Ramos (cell line): Measurements from ENCODE around the gene CASP8.

ENCODE experiments used
- in situ Hi-C: fragments of 300-500 bp; cut with MboI; formaldehyde crosslinking; loops from one replicate; pipeline ENCODE4 v1.14.3; 2022; ENCODE audit warnings: low sequenced_read_pairs; ENCODE audit not compliant: unreplicated experiment

CASP8 gene

DNA sequence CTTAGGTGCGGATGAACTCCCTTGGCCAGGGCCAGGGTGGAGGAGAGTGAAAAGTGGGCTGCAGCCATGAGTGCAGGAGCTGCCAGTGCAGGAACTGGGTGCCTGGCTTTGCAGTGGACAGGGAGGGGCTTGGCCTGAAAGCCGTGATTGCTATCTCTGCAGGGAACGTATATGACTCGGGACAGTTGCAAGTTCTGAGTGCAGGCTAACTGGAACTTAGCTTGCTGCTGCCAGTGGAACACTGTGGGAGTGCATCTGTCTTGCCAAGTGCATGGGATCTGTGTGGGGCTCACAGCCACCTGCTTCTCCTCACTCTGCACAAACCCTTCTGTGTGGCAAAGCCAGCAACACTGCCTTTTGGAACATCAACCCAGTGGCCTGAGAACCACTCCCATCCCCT lies 59.9 kb downstream of the CASP8 start:
- in situ Hi-C loops: no loop called here

DNA sequence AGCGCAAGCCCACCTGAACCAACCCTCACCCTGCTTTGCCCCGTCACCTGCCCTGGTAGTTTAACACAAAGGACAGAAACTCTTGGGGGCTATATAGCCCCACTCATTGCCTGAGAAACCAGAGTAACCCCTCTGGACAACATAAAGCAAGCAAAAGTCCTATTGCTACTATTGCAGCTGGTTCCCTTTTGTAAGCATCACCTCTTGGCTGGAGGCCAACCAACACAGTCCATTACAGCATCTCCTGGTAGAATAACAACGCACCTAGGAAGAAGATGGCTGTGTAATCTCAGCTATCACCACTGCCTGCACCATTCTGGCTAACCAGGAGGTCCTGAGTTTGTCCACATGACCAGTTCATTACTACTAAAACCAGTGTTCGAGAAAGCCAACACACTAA lies 60.4 kb downstream of the CASP8 start:
- in situ Hi-C loops: no loop called here

DNA sequence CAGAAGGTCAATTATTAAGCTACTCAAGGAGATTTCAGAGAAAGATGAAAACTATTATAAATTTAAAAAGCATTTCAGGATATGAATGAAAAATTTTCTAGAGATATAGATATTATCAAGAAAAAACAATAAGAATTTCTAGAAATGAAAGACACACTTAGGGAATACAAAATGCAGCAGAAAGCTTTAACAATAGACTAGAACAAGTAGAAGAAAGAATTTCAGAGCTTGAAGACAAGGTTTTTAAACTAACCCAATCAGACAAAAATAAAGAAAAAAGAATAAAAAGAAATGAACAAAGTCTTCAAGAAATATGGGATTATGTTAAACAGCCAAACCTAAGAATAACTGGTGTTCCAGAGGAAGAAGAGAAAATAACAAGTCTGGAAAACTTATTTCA lies 62.4 kb downstream of the CASP8 start:
- in situ Hi-C loops: no loop called here

GRCh38 chr2:201327678-201328077 lies 67.3 kb downstream of the CASP8 start:
- in situ Hi-C loops: no loop called here

DNA sequence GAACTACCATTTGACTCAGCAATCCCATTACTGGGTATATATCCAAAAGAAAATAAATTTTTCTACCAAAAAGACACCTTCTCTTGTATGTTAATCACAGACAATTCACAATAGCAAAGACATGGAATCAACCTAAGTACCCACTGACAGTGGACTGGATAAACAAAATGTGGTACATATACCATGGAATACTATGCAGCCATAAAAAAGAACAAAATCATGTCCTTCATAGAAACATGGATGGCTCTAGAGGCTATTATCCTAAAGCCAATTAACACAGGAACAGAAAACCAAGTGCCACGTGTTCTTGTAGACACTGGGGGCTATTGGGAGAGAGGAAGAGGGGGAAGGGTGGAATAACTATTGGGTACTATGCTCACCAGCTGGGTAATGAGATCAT lies 69.1 kb downstream of the CASP8 start:
- in situ Hi-C loops: no loop called here
